Measurements from ENCODE around the gene CELSR3. TPM values are rescaled to one million over a fixed set of nuclear protein-coding genes. Genes with fewer than 3 reads are reported as not detected.

The CELSR3 gene
- total RNA-seq, 4 donors from 2014 or later = 0.33 to 1.3 (median 0.63) TPM

GRCh38 chr3:48642605-48643004 lies 20.1 kb downstream of the CELSR3 start:
- TF ChIP-seq EP300 (IDR thresholded peaks at IDR 0.05) (no peak), CTCF (IDR thresholded peaks at IDR 0.05) (no peak), POLR2A (IDR thresholded peaks at IDR 0.05; ENCODE audit: low read depth) (no peak), POLR2AphosphoS5 (IDR thresholded peaks at IDR 0.05) (no peak)
- H3K4me3 ChIP-seq = no peak overlapping the region
- no peaks in the 10 kb centered on the region for H3K36me3 ChIP-seq
- intact Hi-C loops (cut with DNase I) = no loop called here
- whole genome bisulfite sequencing = 100% methylated on average over 9 of the region's 12 CpGs
- H3K27ac ChIP-seq (replicated peaks in 1 of 4) = no peak overlapping the region
- no peaks in the 10 kb centered on the region for H3K9me3 ChIP-seq
- H3K27me3 ChIP-seq = no peaks in the 10 kb centered on the region
- no peak for DNase-seq (ENCODE audit: extremely low spot score)
- H3K4me1 ChIP-seq = no peaks in the 10 kb centered on the region

- no CpG with 5 or more reads among the region's 3 CpGs for WGBS
- intact Hi-C loops (cut with DNase I) = no loop called here
- TF ChIP-seq POLR2AphosphoS5 (IDR thresholded peaks at IDR 0.05) = no peak
- TF ChIP-seq CTCF (IDR thresholded peaks at IDR 0.05) = no peak
- TF ChIP-seq EP300 (IDR thresholded peaks at IDR 0.05) = no peak
- no peak for TF ChIP-seq POLR2A (IDR thresholded peaks at IDR 0.05; ENCODE audit: low read depth)
Observed at GRCh38 chr3:48641396-48641795, 21.3 kb downstream of the CELSR3 start.

GRCh38 chr3:48639944-48640606 lies 22.6 kb downstream of the CELSR3 start:
- Histone ChIP-seq H3K9me3 (no peaks in the 10 kb centered on the region), H3K4me1 (peaks cover 10 to 12% (median 11%) of the 10 kb centered on the region in 4 donors), H3K4me3 (no peak overlapping the region), H3K27ac (replicated peaks in 1 of 4) (no peak overlapping the region), H3K36me3 (no peaks in the 10 kb centered on the region), H3K27me3 (no peaks in the 10 kb centered on the region)
- intact Hi-C loops (cut with DNase I) = no loop called here
- TF ChIP-seq POLR2A (IDR thresholded peaks at IDR 0.05; ENCODE audit: low read depth) = no peak
- no peak for TF ChIP-seq POLR2AphosphoS5 (IDR thresholded peaks at IDR 0.05)
- no peak for TF ChIP-seq EP300 (IDR thresholded peaks at IDR 0.05)
- no peak for TF ChIP-seq CTCF (IDR thresholded peaks at IDR 0.05)
- no peak for DNase-seq (ENCODE audit: extremely low spot score)
- WGBS = 88% methylated on average over 27 of the region's 38 CpGs

More at GRCh38 chr3:48641396-48641795, 21.3 kb downstream of the CELSR3 start:
- no peak overlapping the region for H3K27ac ChIP-seq (replicated peaks in 1 of 4)
- no peaks in the 10 kb centered on the region for H3K27me3 ChIP-seq
- peaks cover 3 to 4% (median 4%) of the 10 kb centered on the region in 4 donors for H3K4me1 ChIP-seq
- H3K9me3 ChIP-seq = no peaks in the 10 kb centered on the region
- DNase-seq (ENCODE audit: extremely low spot score) = no peak
- no peak overlapping the region for H3K4me3 ChIP-seq
- H3K36me3 ChIP-seq = no peaks in the 10 kb centered on the region

GRCh38 chr3:48637305-48637704 lies 25.4 kb downstream of the CELSR3 start:
- TF ChIP-seq CTCF (IDR thresholded peaks at IDR 0.05) (no peak), EP300 (IDR thresholded peaks at IDR 0.05) (no peak), POLR2AphosphoS5 (IDR thresholded peaks at IDR 0.05) (no peak), POLR2A (IDR thresholded peaks at IDR 0.05; ENCODE audit: low read depth) (no peak)
- H3K9me3 ChIP-seq = no peaks in the 10 kb centered on the region
- H3K27me3 ChIP-seq = no peaks in the 10 kb centered on the region
- intact Hi-C loops (cut with DNase I) = no loop called here
- DNase-seq (ENCODE audit: extremely low spot score) = no peak
- no peak overlapping the region for H3K4me3 ChIP-seq
- H3K27ac ChIP-seq (replicated peaks in 1 of 4) = no peak overlapping the region
- H3K36me3 ChIP-seq = peaks cover 4 to 14% (median 11%) of the 10 kb centered on the region in 4 donors
- H3K4me1 ChIP-seq = peaks cover 22 to 30% (median 25%) of the 10 kb centered on the region in 4 donors
- 73% methylated on average over 5 of the region's 6 CpGs for whole genome bisulfite sequencing
